ENCODE results near the gene RNF152. TPM values are rescaled to one million over a fixed set of nuclear protein-coding genes. Genes with fewer than 3 reads are reported as not detected.

Gene RNF152
- total RNA-seq, 1 experiment from 2014 or later, result 3.6 TPM

DNA sequence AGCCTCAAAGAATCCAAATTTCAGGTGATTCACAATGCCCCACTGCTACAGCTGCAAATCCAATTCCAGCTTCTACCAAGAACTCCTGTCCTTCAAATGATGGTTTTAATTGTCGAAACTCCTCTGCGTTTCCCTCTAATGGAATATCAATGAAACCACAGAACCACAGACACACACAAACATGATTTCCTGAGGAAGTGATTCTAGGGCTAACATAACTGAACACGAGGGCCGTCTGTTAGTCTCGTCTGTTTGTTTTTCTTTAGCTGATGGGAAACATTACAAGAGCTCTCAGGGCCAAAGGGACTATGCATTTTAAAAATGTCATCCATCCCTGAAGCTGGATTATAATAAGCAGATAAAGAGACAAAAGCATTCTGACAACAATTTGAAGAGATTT is 59.4 kb downstream of the RNF152 start:
- peak; percentile 63 for DNase-seq (ENCODE audit: low spot score)

GRCh38 chr18:61832858-61833257 is 59.9 kb downstream of the RNF152 start:
- Histone ChIP-seq H3K27ac (ENCODE audit: low read depth, low read length, poor library complexity, severe bottlenecking) (no peak overlapping the region), H3K4me1 (ENCODE audit: insufficient read depth, low read length, poor library complexity, severe bottlenecking) (peaks cover 11% of the 10 kb centered on the region), H3K36me3 (ENCODE audit: insufficient read depth, low read length, poor library complexity, severe bottlenecking) (no peaks in the 10 kb centered on the region), H3K4me3 (ENCODE audit: low read depth, low read length, poor library complexity, severe bottlenecking) (no peak overlapping the region), H3K9me3 (ENCODE audit: low read depth, low read length, poor library complexity, severe bottlenecking) (no peaks in the 10 kb centered on the region), H3K27me3 (replicated peaks; ENCODE audit: insufficient read depth, low read depth, low read length, poor library complexity) (no peaks in the 10 kb centered on the region)
- peak; percentile 25 for DNase-seq (ENCODE audit: low spot score)
- ChIA-PET CTCF (interaction anchor here (0.8 kb wide), 1 partner anchor 251 kb away, joined by 3 read pairs; no protein-coding TSS in a partner anchor), POLR2A (ENCODE audit: low non-redundant PET) (no interaction called here)
- no peak for TF ChIP-seq EZH2 (IDR thresholded peaks at IDR 0.05; ENCODE audit: borderline replicate concordance, low read depth, low read length, poor library complexity, severe bottlenecking)
- no peak for TF ChIP-seq CTCF (conservative IDR thresholded peaks at IDR 0.05; ENCODE audit: low read depth, low read length)
- intact Hi-C loops (cut with micrococcal nuclease; ENCODE audit: unreplicated experiment), result no loop called here
- no TSS peak for BruUV-seq (replicated peaks)

More for the DNA sequence above, 59.4 kb downstream of the RNF152 start:
- H3K36me3 ChIP-seq (ENCODE audit: insufficient read depth, low read length, poor library complexity, severe bottlenecking), result no peaks in the 10 kb centered on the region
- no peak overlapping the region for H3K4me3 ChIP-seq (ENCODE audit: low read depth, low read length, poor library complexity, severe bottlenecking)
- H3K9me3 ChIP-seq (ENCODE audit: low read depth, low read length, poor library complexity, severe bottlenecking), result no peaks in the 10 kb centered on the region
- ChIA-PET POLR2A (ENCODE audit: low non-redundant PET) (no interaction called here), CTCF (interaction anchor here (0.8 kb wide), 1 partner anchor 251 kb away, joined by 3 read pairs; no protein-coding TSS in a partner anchor)
- H3K4me1 ChIP-seq (ENCODE audit: insufficient read depth, low read length, poor library complexity, severe bottlenecking), result peaks cover 11% of the 10 kb centered on the region
- no peaks in the 10 kb centered on the region for H3K27me3 ChIP-seq (replicated peaks; ENCODE audit: insufficient read depth, low read depth, low read length, poor library complexity)
- intact Hi-C loops (cut with micrococcal nuclease; ENCODE audit: unreplicated experiment), result no loop called here
- BruUV-seq (replicated peaks), result no TSS peak
- TF ChIP-seq EZH2 (IDR thresholded peaks at IDR 0.05; ENCODE audit: borderline replicate concordance, low read depth, low read length, poor library complexity, severe bottlenecking) (no peak), CTCF (conservative IDR thresholded peaks at IDR 0.05; ENCODE audit: low read depth, low read length) (no peak)
- no peak overlapping the region for H3K27ac ChIP-seq (ENCODE audit: low read depth, low read length, poor library complexity, severe bottlenecking)

DNA sequence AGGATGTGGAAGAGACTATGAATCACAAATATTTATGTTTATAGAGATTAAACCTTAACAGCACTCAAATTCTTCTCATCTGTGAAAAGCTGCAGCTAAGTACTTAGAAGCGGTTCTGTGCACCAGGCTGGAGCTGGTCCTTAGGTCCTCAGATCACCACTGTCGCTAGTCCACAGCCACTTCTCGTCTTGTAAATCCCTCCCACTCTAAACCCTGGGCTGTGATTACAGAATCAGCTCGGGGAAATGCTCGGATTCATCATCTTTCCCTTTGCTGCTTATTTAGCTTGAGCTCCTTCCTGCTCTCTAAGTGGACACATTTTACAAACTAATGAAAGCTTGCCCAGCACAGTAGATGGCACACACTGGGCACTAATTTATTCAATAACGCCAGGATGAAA is 61.7 kb downstream of the RNF152 start:
- no peaks in the 10 kb centered on the region for H3K27me3 ChIP-seq (replicated peaks; ENCODE audit: insufficient read depth, low read depth, low read length, poor library complexity)
- peak; percentile 14 for DNase-seq (ENCODE audit: low spot score)
- BruUV-seq (replicated peaks), result no TSS peak
- H3K27ac ChIP-seq (ENCODE audit: low read depth, low read length, poor library complexity, severe bottlenecking), result no peak overlapping the region
- POLR2A ChIA-PET (ENCODE audit: low non-redundant PET), result no interaction called here
- CTCF ChIA-PET, result no interaction called here
- intact Hi-C loops (cut with micrococcal nuclease; ENCODE audit: unreplicated experiment), result no loop called here
- peaks cover 11% of the 10 kb centered on the region for H3K4me1 ChIP-seq (ENCODE audit: insufficient read depth, low read length, poor library complexity, severe bottlenecking)
- H3K36me3 ChIP-seq (ENCODE audit: insufficient read depth, low read length, poor library complexity, severe bottlenecking), result no peaks in the 10 kb centered on the region
- no peak overlapping the region for H3K4me3 ChIP-seq (ENCODE audit: low read depth, low read length, poor library complexity, severe bottlenecking)
- TF ChIP-seq CTCF (conservative IDR thresholded peaks at IDR 0.05; ENCODE audit: low read depth, low read length) (no peak), EZH2 (IDR thresholded peaks at IDR 0.05; ENCODE audit: borderline replicate concordance, low read depth, low read length, poor library complexity, severe bottlenecking) (no peak)
- no peaks in the 10 kb centered on the region for H3K9me3 ChIP-seq (ENCODE audit: low read depth, low read length, poor library complexity, severe bottlenecking)
